Neural cell (in vitro differentiated cells): Measurements from ENCODE around the gene CACNA1C. TPM values are rescaled to one million over a fixed set of nuclear protein-coding genes. Genes with fewer than 3 reads are reported as not detected.

Experiments
- H2AFZ ChIP-seq: fragments of 200-600, 300-800 bp; sonication (generic), shearing (Covaris generic); 2 replicates; pipeline ENCODE4 v1.6.0; 2014; ENCODE audit warnings: low read depth, mild to moderate bottlenecking, antibody characterized with exemption, low read length, moderate library complexity
- H3F3A ChIP-seq: fragments of 200-600 bp; shearing (Covaris generic); 2 replicates; pipeline ENCODE4 v1.6.1; 2016; ENCODE audit warnings: mild to moderate bottlenecking, moderate library complexity, mixed read lengths, antibody characterized with exemption, low read length; ENCODE audit not compliant: insufficient read depth, poor library complexity, severe bottlenecking
- H3K27ac ChIP-seq: fragments of 200-600, 300-800 bp; sonication (generic), shearing (Covaris generic); 2 replicates; pipeline ENCODE4 v1.5.1; 2014; ENCODE audit warnings: mild to moderate bottlenecking, low read length, moderate library complexity
- H3K27me3 ChIP-seq: fragments of 300-800, 200-600 bp; sonication (generic), shearing (Covaris generic); 2 replicates; pipeline ENCODE4 v1.6.0; 2014; ENCODE audit warnings: mild to moderate bottlenecking, low read depth, low read length, moderate library complexity; ENCODE audit not compliant: insufficient read depth
- H3K36me3 ChIP-seq: fragments of 300-800, 200-600 bp; sonication (generic), shearing (Covaris generic); 2 replicates; pipeline ENCODE4 v1.5.1; 2014; ENCODE audit warnings: mild to moderate bottlenecking, antibody characterized with exemption, low read length, moderate library complexity; ENCODE audit not compliant: insufficient read depth
- H3K4me2 ChIP-seq: fragments of 300-800, 200-600 bp; sonication (generic), shearing (Covaris generic); 2 replicates; pipeline ENCODE4 v1.6.0; 2014; ENCODE audit warnings: mild to moderate bottlenecking, low read length
- H3K4me3 ChIP-seq: fragments of 300-800, 200-600 bp; sonication (generic), shearing (Covaris generic); 2 replicates; pipeline ENCODE4 v1.5.1; 2014; ENCODE audit warnings: mild to moderate bottlenecking, low read length, moderate library complexity
- H3K79me2 ChIP-seq: fragments of 200-600 bp; shearing (Covaris generic); replicated peaks from 2 replicates; pipeline ENCODE4 v1.6.0; 2014; ENCODE audit warnings: mild to moderate bottlenecking, low read length, moderate library complexity; ENCODE audit not compliant: insufficient read depth
- H3K9ac ChIP-seq: fragments of 300-800, 200-600 bp; sonication (generic), shearing (Covaris generic); 2 replicates; pipeline ENCODE4 v1.6.1; 2016; ENCODE audit warnings: mild to moderate bottlenecking, low read length, mixed read lengths
- H3K9me2 ChIP-seq: fragments of 200-600 bp; shearing (Covaris generic); 2 replicates; pipeline ENCODE4 v1.6.1; 2016; ENCODE audit warnings: mild to moderate bottlenecking, low read length, mixed read lengths; ENCODE audit not compliant: insufficient read depth
- H3K9me3 ChIP-seq: fragments of 200-600, 300-800 bp; sonication (generic), shearing (Covaris generic); 2 replicates; pipeline ENCODE4 v1.6.1; 2016; ENCODE audit warnings: mild to moderate bottlenecking, mixed run types, low read length, moderate library complexity, mixed read lengths
- H4K20me1 ChIP-seq: fragments of 200-600 bp; shearing (Covaris generic); 2 replicates; pipeline ENCODE4 v1.6.1; 2016; ENCODE audit warnings: mild to moderate bottlenecking, mixed run types; ENCODE audit not compliant: insufficient read depth
- CTCF ChIP-seq: fragments of 450-650 bp; IDR thresholded peaks from 2 replicates; pipeline ENCODE4 v1.5.1; 2014; ENCODE audit warnings: antibody characterized with exemption, mild to moderate bottlenecking, moderate library complexity; ENCODE audit not compliant: poor library complexity, severe bottlenecking
- EP300 ChIP-seq: fragments of 450-650 bp; conservative IDR thresholded peaks from 2 replicates; pipeline ENCODE4 v1.6.1; 2014; ENCODE audit warnings: antibody characterized with exemption, mild to moderate bottlenecking, moderate library complexity; ENCODE audit not compliant: poor library complexity, severe bottlenecking
- EZH2 ChIP-seq: fragments of 200-600, 300-800 bp; shearing (Covaris generic), sonication (generic); IDR thresholded peaks from 2 replicates; pipeline ENCODE4 v1.6.1; 2014; ENCODE audit warnings: antibody characterized with exemption, low read length, borderline replicate concordance, mild to moderate bottlenecking; ENCODE audit not compliant: insufficient read depth, poor library complexity, severe bottlenecking
- MXI1 ChIP-seq: fragments of 450-650 bp; conservative IDR thresholded peaks from 2 replicates; pipeline ENCODE4 v1.6.1; 2014; ENCODE audit warnings: antibody characterized with exemption, mild to moderate bottlenecking; ENCODE audit not compliant: poor library complexity, severe bottlenecking
- POLR2AphosphoS5 ChIP-seq: IDR thresholded peaks from 2 replicates; pipeline ENCODE4 v1.6.1; 2012
- RAD21 ChIP-seq: fragments of 450-650 bp; conservative IDR thresholded peaks from 2 replicates; pipeline ENCODE4 v1.6.1; 2014; ENCODE audit warnings: antibody characterized with exemption, mild to moderate bottlenecking, moderate library complexity
- REST ChIP-seq: IDR thresholded peaks from 2 replicates; pipeline ENCODE4 v1.6.1; 2012; ENCODE audit warnings: borderline replicate concordance
- SMC3 ChIP-seq: fragments of 450-650 bp; conservative IDR thresholded peaks from 2 replicates; pipeline ENCODE4 v1.6.1; 2014; ENCODE audit warnings: antibody characterized with exemption, mild to moderate bottlenecking, moderate library complexity; ENCODE audit not compliant: poor library complexity
- TAF1 ChIP-seq: IDR thresholded peaks from 2 replicates; pipeline ENCODE4 v1.6.1; 2012; ENCODE audit warnings: low read depth
- polyA plus RNA-seq: library from polyadenylated mRNA; depleted of rRNA; stranded (reverse); fragments of >200 nt; gene quantifications from 2 replicates; pipeline ENCODE4 v1.2.3, GENCODE V29; 2014

The CACNA1C gene
- polyA plus RNA-seq, 1 donor from 2014 or later = 9.7 TPM

GRCh38 chr12:2057041-2057794 lies 4.4 kb downstream of the CACNA1C start:
- Histone ChIP-seq H3K4me2 (no peak overlapping the region), H4K20me1 (peaks cover 6% of the 10 kb centered on the region), H2AFZ (no peak overlapping the region), H3K27ac (no peak overlapping the region), H3K9me3 (no peaks in the 10 kb centered on the region), H3K27me3 (no peaks in the 10 kb centered on the region), H3K36me3 (no peaks in the 10 kb centered on the region), H3K9me2 (no peaks in the 10 kb centered on the region), H3K79me2 (peaks cover 41% of the 10 kb centered on the region), H3F3A (no peaks in the 10 kb centered on the region), H3K9ac (no peak overlapping the region), H3K4me3 (peak overlapping the region; percentile 75)
- TF ChIP-seq TAF1 (no peak), EZH2 (no peak), POLR2AphosphoS5 (no peak), SMC3 (peak; percentile 62), MXI1 (no peak), RAD21 (peak; percentile 67), REST (no peak), EP300 (no peak), CTCF (peak; percentile 65)

GRCh38 chr12:2057795-2058408 lies 5.1 kb downstream of the CACNA1C start:
- Histone ChIP-seq H3K27me3 (no peaks in the 10 kb centered on the region), H3F3A (no peaks in the 10 kb centered on the region), H3K9me2 (no peaks in the 10 kb centered on the region), H3K4me3 (peak overlapping the region; percentile 75), H3K9ac (no peak overlapping the region), H3K27ac (no peak overlapping the region), H2AFZ (no peak overlapping the region), H3K4me2 (no peak overlapping the region), H3K36me3 (no peaks in the 10 kb centered on the region), H3K9me3 (no peaks in the 10 kb centered on the region), H3K79me2 (peaks cover 41% of the 10 kb centered on the region), H4K20me1 (peaks cover 6% of the 10 kb centered on the region)
- TF ChIP-seq MXI1 = no peak
- no peak for TF ChIP-seq RAD21
- no peak for TF ChIP-seq REST
- TF ChIP-seq EP300 = no peak
- TF ChIP-seq EZH2 = no peak
- TF ChIP-seq CTCF = no peak
- TF ChIP-seq POLR2AphosphoS5 = no peak
- TF ChIP-seq SMC3 = no peak
- no peak for TF ChIP-seq TAF1
